ENCODE measurements around the gene EXOC2. TPM values are rescaled to one million over a fixed set of nuclear protein-coding genes. Genes with fewer than 3 reads are reported as not detected.

EXOC2 gene
- total and polyA plus RNA-seq, 2 of the 13 experiments (the other 11 are each of a cell fraction or from before 2014, with no cell fraction given), result 12.6 to 22.9 TPM

GRCh38 chr6:503610-504362 is 189.2 kb downstream of the EXOC2 start:
- TF ChIP-seq ATF4 (CRISPR knock-in tag; IDR thresholded peaks at IDR 0.05), result no peak
- no peak for TF ChIP-seq ZHX2 (IDR thresholded peaks at IDR 0.05; ENCODE audit: low read depth)
- no peak for TF ChIP-seq ZHX2 (CRISPR knock-in tag; IDR thresholded peaks at IDR 0.05; ENCODE audit: borderline replicate concordance)
- peak; percentile 43 for TF ChIP-seq AGO2 (optimal IDR thresholded peaks at IDR 0.05; ENCODE audit: low read depth, low read length)
- TF ChIP-seq ZNF12 (CRISPR knock-in tag; IDR thresholded peaks at IDR 0.05), result no peak
- ATAC-seq, result no peak
- Histone ChIP-seq H3K4me3 (replicated peaks in 1 of 3; ENCODE audit: insufficient read depth in 1 of 3, low read depth in 2 of 3, low read length in 3 of 3) (no peak overlapping the region), H3K27me3 (ENCODE audit: control insufficient read depth in 1 of 2, insufficient read depth in 2 of 2, low read length in 2 of 2) (no peaks in the 10 kb centered on the region), H3K9ac (ENCODE audit: insufficient read depth, low read depth, low read length) (no peak overlapping the region), H4K20me1 (ENCODE audit: insufficient read depth, low read length) (no peaks in the 10 kb centered on the region), H3K79me2 (ENCODE audit: insufficient read depth, low read length) (no peaks in the 10 kb centered on the region), H3K36me3 (replicated peaks in 1 of 2; ENCODE audit: control insufficient read depth in 1 of 2, insufficient read depth in 2 of 2, low read length in 2 of 2) (0 out of 5 replicates have a peak, but pooled peaks cover 0 to 2% of the 10 kb centered on the region in 2 experiments), H3K4me1 (ENCODE audit: insufficient read depth, low read length) (no peaks in the 10 kb centered on the region), H3K9me3 (ENCODE audit: low read length) (no peaks in the 10 kb centered on the region), H2AFZ (ENCODE audit: low read length) (no peak overlapping the region), H3K27ac (ENCODE audit: extremely low read length, insufficient read depth, low read length) (no peak overlapping the region), H3K4me2 (ENCODE audit: low read depth, low read length) (no peak overlapping the region)
- intact Hi-C loops (cut with micrococcal nuclease; ENCODE audit: unreplicated experiment), result no loop called here
- WGBS (ENCODE audit: low lambda C conversion rate), result 94% methylated on average over 32 of the region's 32 CpGs
- CTCF ChIA-PET (ENCODE audit: low intra/inter-chr PET ratio, low total read pairs), result no interaction called here
- POLR2A ChIA-PET, result no interaction called here
- no peak for FAIRE-seq
- in situ Hi-C loops (cut with HindIII; ENCODE audit: extremely low pct_ligation_motif_present, low pct_unique_long_range_greater_than_20kb), result no loop called here
- no TSS peak for BruUV-seq (replicated peaks)
- no peak for DNase-seq (ENCODE audit: low spot score)

All from HepG2 (cell line).